ENCODE measurements around the gene MLH1.
"Not testable (repeated sequence)": the region's sequence is repeated elsewhere in the genome, so short reads cannot be mapped to it uniquely, and the experiment has no call there.

The MLH1 gene

GRCh38 chr3:36954452-36955134 is 38.7 kb upstream of the MLH1 start:
- H3K4me3 ChIP-seq (replicated peaks; ENCODE audit: low read depth, low read length): no peak overlapping the region
- TF ChIP-seq CTCF (IDR thresholded peaks at IDR 0.05; ENCODE audit: low read depth, low read length, missing control alignments): no peak
- no peak for DNase-seq (ENCODE audit: extremely low read depth, low read depth)

GRCh38 chr3:36956155-36956554 is 37.2 kb upstream of the MLH1 start:
- no peak for DNase-seq (ENCODE audit: extremely low read depth, low read depth)
- no peak overlapping the region for H3K4me3 ChIP-seq (replicated peaks; ENCODE audit: low read depth, low read length)
- TF ChIP-seq CTCF (IDR thresholded peaks at IDR 0.05; ENCODE audit: low read depth, low read length, missing control alignments): no peak

GRCh38 chr3:36957063-36957462 is 36.3 kb upstream of the MLH1 start:
- DNase-seq (ENCODE audit: extremely low read depth, low read depth): no peak
- no peak overlapping the region for H3K4me3 ChIP-seq (replicated peaks; ENCODE audit: low read depth, low read length)
- no peak for TF ChIP-seq CTCF (IDR thresholded peaks at IDR 0.05; ENCODE audit: low read depth, low read length, missing control alignments)

GRCh38 chr3:36957862-36958686 is 35.2 kb upstream of the MLH1 start:
- TF ChIP-seq CTCF (IDR thresholded peaks at IDR 0.05; ENCODE audit: low read depth, low read length, missing control alignments): no peak
- DNase-seq (ENCODE audit: extremely low read depth, low read depth): peak; percentile 9
- no peak overlapping the region for H3K4me3 ChIP-seq (replicated peaks; ENCODE audit: low read depth, low read length)

- H3K4me3 ChIP-seq (replicated peaks; ENCODE audit: low read depth, low read length): no peak overlapping the region
- no peak for DNase-seq (ENCODE audit: extremely low read depth, low read depth)
- TF ChIP-seq CTCF (IDR thresholded peaks at IDR 0.05; ENCODE audit: low read depth, low read length, missing control alignments): no peak
Measured at GRCh38 chr3:36959821-36960220, 33.5 kb upstream of the MLH1 start.

GRCh38 chr3:36960502-36960901 is 32.8 kb upstream of the MLH1 start:
- TF ChIP-seq CTCF (IDR thresholded peaks at IDR 0.05; ENCODE audit: low read depth, low read length, missing control alignments): no peak
- no peak overlapping the region for H3K4me3 ChIP-seq (replicated peaks; ENCODE audit: low read depth, low read length)
- no peak for DNase-seq (ENCODE audit: extremely low read depth, low read depth)

GRCh38 chr3:36963008-36963407 is 30.3 kb upstream of the MLH1 start:
- DNase-seq (ENCODE audit: extremely low read depth, low read depth); H3K4me3 ChIP-seq (replicated peaks; ENCODE audit: low read depth, low read length): not testable (repeated sequence)
